HG02943 (cell line): ENCODE results near the gene PLEKHA6.
"Not testable (repeated sequence)": the region's sequence is repeated elsewhere in the genome, so short reads cannot be mapped to it uniquely, and the experiment has no call there.

ENCODE experiments used
- ATAC-seq: cut with Tn5 transposase; IDR thresholded peaks from one replicate; pipeline ENCODE4 v1.9.1; 2021; ENCODE audit warnings: mild to moderate bottlenecking, low read depth, moderate library complexity; ENCODE audit not compliant: unreplicated experiment

Gene PLEKHA6

DNA sequence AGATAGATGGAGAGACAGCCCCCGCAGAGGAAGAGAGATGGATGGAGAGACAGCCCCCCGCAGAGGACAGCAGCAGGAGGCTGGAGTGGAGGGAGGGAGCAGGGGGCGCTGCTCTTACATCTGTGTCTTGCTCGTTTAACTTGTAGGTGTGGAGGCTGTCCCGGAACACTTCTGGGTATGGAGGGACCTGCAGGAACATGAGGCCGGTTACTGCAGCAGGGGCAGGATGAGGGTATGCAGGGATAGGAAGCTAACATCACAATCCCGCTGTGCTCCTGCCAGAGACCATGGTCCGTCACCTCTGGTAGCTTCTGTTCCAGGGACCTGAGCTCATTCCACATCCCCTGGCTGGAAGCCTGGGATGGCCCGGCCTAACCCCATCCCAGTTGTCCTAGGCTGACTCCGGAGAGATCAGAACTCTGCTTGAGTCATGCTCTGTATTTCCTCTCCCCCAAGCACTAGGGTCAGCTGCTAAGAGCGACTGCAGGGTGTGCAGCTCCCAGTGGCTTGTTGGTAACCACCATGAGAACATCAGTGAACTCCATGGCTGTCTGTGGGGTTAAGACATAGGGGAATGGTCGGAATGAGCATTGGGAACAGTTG lies 109.2 kb downstream of the PLEKHA6 start:
- ATAC-seq: no peak

DNA sequence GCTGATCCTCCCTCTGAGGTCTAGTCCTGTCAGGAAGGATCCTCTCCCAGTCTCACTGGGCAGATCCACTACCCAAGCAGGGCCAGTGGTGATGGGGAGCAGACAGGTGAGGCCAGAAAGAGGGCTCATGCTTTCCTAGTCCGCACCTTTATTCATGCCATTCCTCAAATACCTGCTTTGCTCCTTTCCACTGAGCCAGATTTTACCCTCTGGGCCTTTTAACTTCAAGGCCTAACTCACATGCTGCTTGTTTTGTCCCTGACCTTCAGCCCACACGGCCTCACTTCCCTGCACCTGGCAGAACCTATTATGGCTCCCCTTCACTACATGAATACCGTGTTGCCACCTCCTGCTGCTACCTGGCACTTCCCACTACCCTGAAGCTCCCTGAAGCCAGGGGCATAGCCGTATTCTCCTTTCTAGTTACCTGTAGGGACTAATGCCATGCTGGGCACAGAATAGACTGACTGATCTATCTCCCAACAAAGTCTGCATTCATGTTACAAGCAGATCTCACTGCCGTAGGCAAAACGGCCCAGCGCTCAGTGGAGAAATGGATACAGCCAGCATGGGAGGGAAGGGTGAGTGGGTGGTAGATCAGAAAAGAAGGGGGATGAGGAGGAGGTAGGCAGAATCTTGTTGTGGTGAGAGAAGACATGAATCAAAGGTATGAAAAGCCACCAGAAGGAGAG lies 109.8 kb downstream of the PLEKHA6 start:
- ATAC-seq: no peak

DNA sequence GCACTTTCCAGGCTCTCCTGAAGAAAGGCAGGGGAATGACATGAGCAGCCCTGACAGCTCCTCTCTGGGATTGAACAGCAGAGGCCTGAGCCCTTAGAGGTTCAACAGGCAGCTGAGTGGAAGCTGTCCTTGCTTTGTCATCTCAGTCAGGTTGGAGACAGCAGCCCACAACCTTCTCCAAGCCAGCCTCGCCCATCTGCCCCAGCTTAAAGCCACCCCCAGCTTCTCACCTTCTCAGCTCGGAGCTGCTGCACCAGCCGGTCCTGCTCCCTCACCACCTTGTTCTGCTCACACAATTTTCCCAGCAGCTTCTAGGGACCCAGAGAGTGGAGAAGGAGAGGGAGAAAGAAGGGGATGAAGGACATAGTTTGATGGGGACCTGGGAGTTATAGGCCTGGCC lies 110.8 kb downstream of the PLEKHA6 start:
- no peak for ATAC-seq

DNA sequence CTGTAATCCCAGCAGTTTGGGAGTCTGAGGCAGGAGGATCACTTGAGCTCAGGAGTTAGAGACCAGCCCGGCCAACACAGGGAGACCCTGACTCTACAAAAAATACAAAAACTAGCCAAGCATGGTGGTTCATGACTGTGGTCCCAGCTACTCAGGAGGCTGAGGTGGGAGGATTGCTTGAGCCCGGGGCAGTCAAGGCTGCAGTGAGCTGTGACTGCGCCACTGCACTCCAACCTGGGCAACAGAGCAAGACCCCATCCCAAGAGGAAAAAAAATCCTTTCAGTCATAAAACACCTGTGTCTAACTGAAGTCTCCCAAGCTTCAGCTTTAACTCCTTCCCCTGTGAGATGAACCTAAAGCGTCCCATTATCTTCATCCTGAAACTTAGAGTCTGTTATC lies 112.9 kb downstream of the PLEKHA6 start:
- no peak for ATAC-seq

DNA sequence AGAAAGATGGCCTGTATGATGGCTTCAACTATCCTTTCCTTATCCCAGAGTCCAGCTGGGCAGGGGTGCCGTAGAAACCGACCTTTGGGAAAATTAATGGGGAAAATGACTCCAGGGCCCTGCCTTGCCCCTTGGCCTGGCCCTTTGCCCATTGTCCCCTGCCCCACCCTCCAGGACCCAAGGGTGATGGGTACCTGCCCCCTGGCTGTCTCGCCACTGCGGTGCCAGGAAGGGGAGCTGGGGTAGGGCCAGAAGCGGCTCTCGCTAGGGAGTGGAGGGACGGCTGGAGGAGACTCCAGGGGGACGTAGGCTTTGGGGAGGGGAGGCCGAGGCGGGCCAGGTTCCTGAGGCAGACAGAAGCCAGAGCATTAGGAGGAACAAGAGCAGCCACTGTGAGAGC lies 116.8 kb downstream of the PLEKHA6 start:
- no peak for ATAC-seq

DNA sequence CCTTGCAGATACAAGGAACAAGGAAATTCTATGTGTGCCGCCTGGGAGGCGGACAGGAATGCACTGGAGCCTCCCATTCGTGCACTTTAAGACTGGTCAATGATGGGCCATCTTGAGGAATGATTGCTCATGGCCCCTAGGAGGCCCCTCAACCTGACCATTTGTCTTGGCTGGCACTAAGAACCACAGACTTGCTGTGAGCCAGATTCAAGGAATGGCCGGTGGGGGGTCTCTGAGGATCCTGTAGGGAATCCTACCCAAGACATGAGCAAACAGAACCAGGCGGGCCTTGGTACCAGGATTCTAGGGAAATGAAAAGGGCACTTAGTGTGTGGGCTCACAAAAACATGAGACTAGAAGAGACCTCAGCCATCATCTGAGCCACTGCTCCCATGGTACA lies 117.8 kb downstream of the PLEKHA6 start:
- no peak for ATAC-seq

DNA sequence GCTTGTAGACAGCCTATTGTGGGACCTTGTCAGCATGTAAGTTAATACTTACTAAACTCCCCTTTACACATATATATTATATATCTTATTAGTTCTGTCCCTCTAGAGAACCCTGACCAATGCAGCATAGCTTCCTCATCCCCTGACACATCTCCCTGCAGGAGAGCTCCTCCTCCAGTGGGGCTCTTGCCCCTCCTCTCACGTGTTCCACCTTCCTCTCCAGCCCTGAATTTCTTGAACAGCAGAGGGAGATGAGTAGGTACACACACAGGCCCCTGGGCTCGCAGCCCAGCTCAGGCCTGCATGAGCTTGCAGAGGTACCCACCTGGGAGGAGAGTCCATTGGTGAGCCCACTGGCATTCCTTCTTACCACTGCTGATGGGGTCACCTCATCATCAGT lies 118.7 kb downstream of the PLEKHA6 start:
- ATAC-seq: no peak

DNA sequence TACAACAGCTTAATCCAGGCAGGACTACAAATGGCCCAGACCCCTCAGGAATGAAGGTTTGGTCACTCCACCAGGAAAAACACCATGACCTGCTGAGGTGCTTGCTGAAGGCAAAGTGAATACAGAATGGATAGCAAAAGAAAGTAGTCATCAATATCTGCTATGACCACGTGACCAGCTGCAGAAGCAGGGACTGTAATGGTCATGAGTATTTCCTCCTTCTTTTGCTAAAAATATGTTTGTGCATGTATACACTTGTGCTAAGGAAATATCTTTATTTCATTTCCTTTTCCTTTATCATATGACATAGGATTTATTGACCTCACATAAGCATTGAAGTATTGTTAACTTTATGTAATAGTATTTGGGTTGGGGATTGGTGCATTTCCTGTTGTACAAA lies 119.5 kb downstream of the PLEKHA6 start:
- ATAC-seq: no peak

DNA sequence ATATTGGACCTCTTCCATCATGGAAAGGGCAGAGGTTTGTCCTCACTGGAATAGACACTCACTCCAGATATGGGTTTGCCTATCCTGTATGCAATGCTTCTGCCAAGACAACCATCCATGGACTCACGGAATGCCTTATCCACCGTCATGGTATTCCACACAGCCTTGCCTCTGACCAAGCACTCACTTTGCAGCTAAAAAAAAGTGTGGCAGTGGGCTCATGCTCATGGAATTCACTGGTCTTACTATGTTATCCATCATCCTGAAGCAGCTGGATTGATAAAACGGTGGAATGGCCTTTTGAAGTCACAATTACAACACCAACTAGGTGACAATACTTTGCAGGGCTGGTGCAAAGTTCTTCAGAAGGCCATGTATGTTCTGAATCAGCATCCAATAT lies 120.3 kb downstream of the PLEKHA6 start:
- not testable (repeated sequence) for ATAC-seq

DNA sequence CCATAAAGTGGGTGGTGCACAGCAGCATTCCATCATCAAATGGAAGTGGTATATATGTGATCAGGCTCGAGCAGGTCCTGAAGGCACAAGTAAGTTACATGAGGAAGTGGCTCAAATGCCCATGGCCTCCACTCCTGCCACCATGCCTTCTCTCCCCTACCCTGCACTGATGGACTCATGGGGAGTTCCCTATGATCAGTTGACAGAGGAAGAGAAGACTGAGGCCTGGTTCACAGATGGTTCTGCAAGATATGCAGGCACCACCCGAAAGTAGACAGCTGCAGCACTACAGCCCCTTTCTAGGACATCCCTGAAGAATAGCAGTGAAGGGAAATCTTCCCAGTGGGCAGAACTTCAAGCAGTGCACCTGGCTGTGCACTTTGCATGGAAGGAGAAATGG lies 121.2 kb downstream of the PLEKHA6 start:
- not testable (repeated sequence) for ATAC-seq

DNA sequence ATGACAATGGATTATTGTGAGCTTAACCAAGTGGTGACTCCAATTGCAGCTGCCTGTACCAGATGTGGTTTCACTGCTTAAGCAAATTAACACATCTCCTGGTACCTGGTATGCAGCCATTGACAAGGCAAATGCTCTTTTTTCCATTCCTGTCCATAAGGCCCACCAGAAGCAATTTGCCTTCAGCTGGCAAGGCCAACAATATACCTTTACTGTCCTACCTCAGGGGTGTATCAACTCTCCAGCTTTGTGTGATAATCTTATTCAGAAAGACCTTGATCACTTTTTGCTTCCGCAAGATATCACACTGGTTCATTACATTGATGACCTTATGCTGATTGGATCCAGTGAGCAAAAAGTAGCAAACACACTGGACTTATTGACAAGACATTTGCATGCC lies 122.2 kb downstream of the PLEKHA6 start:
- ATAC-seq: not testable (repeated sequence)

DNA sequence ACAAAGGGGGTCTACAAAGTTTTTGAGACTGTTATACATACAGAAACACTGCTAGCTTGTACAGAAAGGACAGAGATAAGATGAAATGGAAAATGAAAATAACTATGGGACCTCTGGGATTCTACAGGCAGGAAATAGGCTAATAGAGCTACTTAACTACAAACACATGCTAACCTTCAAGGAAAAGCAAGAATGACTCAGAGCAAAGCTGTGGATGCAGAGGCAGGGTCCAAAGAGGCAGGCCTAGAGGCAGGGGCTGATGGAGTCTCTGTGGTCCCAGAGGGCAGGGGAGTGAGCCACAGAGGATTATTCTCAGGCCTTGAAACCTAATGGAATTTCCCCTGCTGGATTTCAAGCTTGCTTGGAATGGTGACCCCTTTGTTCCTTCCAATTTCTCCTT lies 127.2 kb downstream of the PLEKHA6 start:
- no peak for ATAC-seq

DNA sequence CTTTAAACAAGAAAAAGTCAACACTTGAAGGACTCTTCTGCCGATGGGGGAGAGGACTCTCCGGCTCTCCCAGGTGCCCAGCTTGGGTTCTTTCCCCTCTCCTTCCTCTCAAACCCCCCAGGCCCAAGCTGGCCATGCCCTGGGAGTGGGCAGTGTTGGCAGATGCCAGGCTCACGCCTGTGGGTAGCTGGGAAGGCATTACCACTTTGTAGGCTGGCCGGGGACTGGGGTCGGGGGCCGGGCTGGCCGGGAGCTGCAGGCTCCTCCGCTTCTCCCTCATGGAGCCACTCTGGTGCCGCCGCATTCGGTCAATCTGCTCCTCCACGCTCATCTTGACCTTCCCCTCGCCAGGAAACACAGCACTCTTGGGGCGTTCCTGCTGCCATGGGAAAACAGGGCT lies 129.5 kb downstream of the PLEKHA6 start:
- no peak for ATAC-seq

DNA sequence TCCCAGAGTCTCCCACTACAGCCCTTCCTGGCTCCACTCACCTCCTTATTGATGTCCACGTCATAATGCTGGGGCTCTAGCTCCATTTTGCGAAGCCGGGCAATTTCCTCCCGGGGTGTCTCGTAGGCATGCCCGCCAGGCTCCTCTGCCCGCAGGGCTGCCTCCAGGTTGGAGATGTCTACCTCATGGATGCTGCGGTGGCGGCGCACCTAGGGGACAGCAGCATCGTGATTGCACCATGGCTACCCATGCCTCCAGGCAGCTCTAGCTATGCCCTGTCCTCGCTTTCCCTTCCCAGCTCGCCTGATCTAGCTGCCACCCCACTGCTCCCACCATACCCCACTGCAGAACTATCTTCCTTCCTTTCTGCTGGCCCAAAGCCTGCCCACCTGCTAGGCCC lies 130.8 kb downstream of the PLEKHA6 start:
- ATAC-seq: no peak

DNA sequence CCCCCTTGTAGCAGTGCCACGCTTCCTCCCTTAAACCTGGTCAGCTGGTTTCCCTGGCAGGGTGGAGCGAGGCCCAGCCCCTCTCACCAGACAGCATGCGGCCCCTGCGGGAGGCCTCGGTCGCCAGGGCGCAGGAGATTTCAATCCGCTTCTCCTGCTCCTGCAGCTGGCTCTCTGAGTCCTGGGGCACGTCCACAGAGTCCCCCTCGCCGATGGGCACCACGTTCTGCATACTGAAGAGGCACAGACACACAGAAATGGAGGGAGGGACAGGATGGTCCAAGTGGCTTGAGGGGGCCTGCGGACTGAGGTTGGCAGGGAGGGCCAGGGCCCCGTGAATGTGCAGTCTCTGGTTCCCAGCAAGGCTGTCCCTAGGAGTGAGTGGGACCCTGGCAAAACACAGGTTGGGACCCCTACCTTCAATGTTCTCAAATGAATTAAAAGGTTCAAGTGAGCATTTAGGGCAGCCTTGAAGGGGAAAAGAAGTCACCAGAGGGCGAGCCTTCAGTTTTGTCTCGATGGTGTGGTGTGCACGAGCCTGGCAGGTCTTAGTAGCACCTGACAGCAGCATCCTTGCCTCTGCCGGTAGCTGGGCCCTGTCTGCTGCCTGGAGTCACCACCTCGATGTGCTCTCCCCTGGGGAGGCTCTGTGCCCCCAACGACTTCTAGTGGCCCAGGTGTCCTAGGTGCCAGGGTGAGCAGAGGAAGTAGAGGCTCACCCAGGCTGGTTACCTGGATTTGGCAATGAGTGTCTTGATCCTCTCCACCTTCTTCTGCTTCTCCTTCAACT lies 131.5 kb downstream of the PLEKHA6 start:
- ATAC-seq: no peak

DNA sequence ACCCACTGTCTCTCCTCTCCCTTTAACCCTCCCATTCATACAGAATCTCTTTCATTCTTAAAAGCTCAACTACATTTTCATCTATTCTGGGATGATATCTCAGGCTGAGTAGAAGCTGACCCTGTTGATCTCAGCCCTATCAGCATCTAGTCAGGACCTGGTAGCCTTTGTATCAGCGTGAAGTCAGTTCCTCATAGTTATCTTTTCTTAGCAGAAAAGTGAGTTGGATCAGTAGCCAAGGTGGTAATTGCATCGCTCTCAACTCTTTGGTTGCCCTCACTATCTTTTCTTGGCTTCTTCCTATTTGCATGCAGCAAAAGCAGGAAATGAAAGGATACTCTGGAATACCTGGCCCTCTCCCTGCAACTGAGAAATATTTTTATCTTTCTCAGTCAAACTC lies 132.4 kb downstream of the PLEKHA6 start:
- no peak for ATAC-seq

DNA sequence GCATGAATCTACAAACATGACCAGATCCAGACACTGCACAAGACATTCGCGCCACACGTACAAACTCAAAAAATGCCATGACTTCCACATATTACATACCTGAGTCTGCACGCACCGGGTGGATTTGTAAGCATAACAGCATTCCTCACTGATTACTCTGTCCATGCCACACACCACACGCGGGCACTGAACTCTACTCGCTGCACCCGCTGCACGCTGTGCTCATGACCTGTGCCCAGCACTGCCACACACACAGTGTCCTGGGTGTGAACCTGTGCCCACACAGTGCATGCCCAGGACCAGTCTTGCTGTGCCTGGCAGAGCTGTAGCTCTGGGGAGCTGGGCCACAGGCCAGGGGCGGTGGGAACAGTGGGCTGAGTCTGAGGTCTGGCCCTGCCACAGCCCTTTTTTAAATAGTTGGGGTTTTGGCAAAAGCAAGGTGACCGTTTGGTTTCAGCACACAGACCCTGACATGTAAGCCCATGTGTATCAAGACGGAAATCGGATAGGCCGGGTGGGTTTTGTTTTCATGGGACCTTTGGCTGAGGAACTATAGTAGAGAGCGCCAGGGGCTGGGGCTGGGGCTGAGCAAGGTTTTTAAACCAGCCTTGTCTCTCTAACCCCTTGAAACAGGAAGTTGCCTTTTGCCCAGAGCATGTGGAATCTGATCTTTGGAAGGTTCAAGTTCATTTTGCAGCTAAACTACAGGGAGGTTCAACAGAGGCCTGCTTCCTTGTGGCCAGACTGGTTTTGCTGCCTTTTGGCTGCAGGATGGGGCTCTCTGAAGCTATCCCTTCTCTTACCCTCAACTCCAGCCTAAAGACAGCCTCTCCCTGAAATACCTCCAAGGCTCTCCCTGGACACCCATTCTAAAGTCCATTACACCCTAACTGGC lies 133.6 kb downstream of the PLEKHA6 start:
- no peak for ATAC-seq

DNA sequence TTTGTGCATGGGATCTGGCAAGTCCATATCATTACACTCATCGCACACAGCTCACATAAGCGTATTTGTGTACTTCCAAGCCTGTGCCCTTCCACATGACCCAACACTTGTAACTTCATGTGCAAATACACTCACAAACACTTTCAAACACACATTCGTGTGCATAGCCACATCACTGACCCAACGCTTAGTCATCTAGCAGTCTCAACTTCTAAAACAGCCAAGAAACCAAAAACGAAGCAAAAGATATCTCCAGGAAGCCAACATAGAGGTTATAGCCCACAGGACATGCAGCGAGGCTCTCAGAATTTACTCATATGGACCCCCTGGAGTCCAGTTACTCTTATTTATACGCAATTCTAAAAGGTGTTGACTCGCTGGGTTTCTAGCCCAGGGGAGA lies 135.1 kb downstream of the PLEKHA6 start:
- ATAC-seq: no peak

DNA sequence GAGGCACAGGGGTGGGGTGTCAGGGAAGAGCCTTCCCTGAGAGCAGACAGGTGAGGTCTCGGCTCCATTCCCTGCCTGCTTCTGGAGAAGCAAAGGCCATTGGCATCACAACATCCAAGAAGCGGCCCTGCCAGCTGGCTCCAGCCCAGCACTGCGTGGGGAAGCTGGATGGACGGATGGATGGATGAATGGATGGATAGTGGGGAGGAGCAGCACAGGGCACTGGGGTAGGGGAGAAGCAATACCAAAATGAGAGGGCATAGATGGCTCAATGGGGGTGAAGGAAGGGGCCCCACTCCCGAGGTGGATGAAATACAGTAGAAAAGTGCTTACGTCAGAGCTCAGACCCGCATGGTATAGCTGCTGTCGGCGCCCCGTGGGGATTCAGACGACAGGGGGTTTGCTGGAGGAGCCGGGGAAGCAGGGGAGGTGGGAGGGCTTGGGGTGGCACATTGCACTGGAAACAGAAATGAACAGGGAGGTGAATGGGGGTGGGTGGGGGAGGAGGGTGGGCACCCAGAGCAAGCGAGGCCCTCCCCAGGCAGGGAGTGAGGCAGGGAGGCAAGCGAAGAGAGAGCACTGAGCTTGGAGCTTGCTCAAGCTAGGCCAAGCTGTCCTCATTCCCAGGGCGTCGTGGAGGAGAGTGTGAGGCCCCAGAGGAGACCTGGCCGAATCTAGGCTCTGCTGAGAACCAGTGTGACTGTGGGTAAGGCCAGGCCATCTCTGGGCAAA lies 136.4 kb downstream of the PLEKHA6 start:
- no peak for ATAC-seq

DNA sequence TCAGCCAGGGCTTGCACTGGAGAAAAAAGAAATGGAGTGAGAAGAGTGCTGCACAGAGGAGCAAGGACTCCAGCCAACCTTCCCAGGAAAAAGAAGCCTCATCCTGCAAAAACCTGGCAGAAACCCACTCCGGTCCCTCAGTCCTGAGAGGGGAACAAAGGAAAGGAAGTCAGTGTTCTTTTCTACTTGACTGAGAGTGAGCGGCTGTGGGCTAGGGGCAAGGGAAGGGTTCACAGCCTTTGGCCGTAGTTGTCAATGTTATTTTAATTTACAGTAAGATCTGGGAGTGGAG lies 137.0 kb downstream of the PLEKHA6 start:
- ATAC-seq: no peak
